ENCODE measurements around the gene SCGB2A2.

DNA sequence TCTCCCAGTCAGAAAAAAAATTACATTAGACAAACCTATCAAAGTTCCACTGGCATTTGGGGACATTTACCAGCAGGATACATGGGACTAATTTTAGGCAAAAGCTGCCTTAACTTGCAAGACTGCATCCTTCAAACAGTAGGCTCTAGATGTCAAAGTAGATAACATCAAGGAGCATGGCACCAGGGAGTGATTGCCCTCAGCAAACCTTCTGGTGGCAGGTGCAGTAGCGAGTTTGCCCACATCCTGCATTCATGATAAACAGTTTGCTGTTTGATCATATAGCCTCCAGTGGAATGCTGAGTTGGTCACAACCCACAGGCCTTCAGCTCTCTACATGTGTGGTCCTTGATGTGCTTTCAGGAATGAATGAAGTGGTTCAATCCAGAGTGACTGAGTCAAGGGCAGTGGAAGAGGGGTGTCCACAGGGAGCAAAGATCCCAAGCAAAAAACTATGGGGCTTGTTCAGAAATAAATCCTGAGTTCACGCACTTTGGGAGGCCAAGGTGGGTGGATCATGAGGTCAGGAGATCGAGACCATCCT lies 15.9 kb upstream of the SCGB2A2 start:
- no peak for TF ChIP-seq ZNF138 (tag by site-specific recombination; IDR thresholded peaks at IDR 0.05; ENCODE audit: borderline replicate concordance)
- TF ChIP-seq ZNF776 (tag by site-specific recombination; IDR thresholded peaks at IDR 0.05; ENCODE audit: borderline replicate concordance) = no peak
- TF ChIP-seq, protein P1, sequence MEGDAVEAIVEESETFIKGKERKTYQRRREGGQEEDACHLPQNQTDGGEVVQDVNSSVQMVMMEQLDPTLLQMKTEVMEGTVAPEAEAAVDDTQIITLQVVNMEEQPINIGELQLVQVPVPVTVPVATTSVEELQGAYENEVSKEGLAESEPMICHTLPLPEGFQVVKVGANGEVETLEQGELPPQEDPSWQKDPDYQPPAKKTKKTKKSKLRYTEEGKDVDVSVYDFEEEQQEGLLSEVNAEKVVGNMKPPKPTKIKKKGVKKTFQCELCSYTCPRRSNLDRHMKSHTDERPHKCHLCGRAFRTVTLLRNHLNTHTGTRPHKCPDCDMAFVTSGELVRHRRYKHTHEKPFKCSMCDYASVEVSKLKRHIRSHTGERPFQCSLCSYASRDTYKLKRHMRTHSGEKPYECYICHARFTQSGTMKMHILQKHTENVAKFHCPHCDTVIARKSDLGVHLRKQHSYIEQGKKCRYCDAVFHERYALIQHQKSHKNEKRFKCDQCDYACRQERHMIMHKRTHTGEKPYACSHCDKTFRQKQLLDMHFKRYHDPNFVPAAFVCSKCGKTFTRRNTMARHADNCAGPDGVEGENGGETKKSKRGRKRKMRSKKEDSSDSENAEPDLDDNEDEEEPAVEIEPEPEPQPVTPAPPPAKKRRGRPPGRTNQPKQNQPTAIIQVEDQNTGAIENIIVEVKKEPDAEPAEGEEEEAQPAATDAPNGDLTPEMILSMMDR (tag by site-specific recombination; IDR thresholded peaks at IDR 0.05) = no peak
- no peak for TF ChIP-seq ZNF830 (tag by site-specific recombination; IDR thresholded peaks at IDR 0.05; ENCODE audit: low read depth)
- no peak for TF ChIP-seq ZNF24 (tag by site-specific recombination; IDR thresholded peaks at IDR 0.05)
- TF ChIP-seq ZFP37 (tag by site-specific recombination; IDR thresholded peaks at IDR 0.05) = no peak
